ENCODE results near the gene MAFF. TPM values are rescaled to one million over a fixed set of nuclear protein-coding genes. Genes with fewer than 3 reads are reported as not detected.

The MAFF gene
- total and polyA plus RNA-seq, 8 donors: 0.58 to 130 (median 47.3) TPM

DNA sequence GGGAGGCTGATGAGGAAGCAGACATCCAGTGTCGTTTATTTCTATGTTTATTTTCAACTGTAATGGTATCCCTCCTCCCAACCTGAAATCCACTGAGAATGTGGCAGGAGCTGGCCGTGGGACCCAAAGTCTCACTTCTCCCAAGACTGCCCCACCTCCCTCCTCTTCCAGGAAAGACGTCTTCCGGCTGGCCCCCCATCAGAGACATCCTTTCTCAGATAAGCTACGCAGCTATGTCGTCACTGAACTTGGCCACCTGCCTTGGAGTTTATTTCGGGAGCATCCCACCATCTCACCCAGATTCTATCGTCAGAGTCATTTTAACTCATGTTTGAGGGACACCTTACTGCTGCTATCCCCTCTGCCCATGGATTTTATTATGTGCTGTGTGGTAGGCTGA is 57.1 kb downstream of the MAFF start:
- peak in 1 of 2 donors; percentile 74 for DNase-seq
- intact Hi-C loops (cut with DNase I; ENCODE audit: low total_unique reads): no loop called here
- TF ChIP-seq POLR2A (IDR thresholded peaks at IDR 0.05) (no peak), CTCF (IDR thresholded peaks at IDR 0.05) (no peak), POLR2AphosphoS5 (IDR thresholded peaks at IDR 0.05) (peak in 2 of 3 donors; percentile 7 to 47)
- peak overlapping the region in 4 of 5 donors; percentile 80 to 87 (median 81) for H3K27ac ChIP-seq
- H3K9me3 ChIP-seq: no peaks in the 10 kb centered on the region
- no peaks in the 10 kb centered on the region for H3K27me3 ChIP-seq
- no peaks in the 10 kb centered on the region for H3K36me3 ChIP-seq
- 39 to 65% (median 61%) methylated on average over 8 of the region's 8 CpGs for WGBS, 5 donors
- peaks cover 52 to 77% (median 67%) of the 10 kb centered on the region in 4 donors for H3K4me1 ChIP-seq
- no peak overlapping the region for H3K4me3 ChIP-seq

- Histone ChIP-seq H3K27me3 (no peaks in the 10 kb centered on the region), H3K36me3 (peaks cover 0 to 3% (median 0%) of the 10 kb centered on the region in 4 donors), H3K27ac (peak overlapping the region in 4 of 5 donors; percentile 80 to 87 (median 81)), H3K4me1 (peaks cover 52 to 78% (median 67%) of the 10 kb centered on the region in 4 donors), H3K4me3 (no peak overlapping the region), H3K9me3 (no peaks in the 10 kb centered on the region)
- no peak for DNase-seq
- TF ChIP-seq POLR2AphosphoS5 (IDR thresholded peaks at IDR 0.05) (no peak), POLR2A (IDR thresholded peaks at IDR 0.05) (no peak), CTCF (IDR thresholded peaks at IDR 0.05) (no peak), EP300 (IDR thresholded peaks at IDR 0.05) (no peak)
- WGBS, 5 donors: 79 to 90% (median 82%) methylated on average over 8 of the region's 8 CpGs
- intact Hi-C loops (cut with DNase I; ENCODE audit: low total_unique reads): no loop called here
These were observed 57.6 kb downstream of the MAFF start for GRCh38 chr22:38259370-38259769.

DNA sequence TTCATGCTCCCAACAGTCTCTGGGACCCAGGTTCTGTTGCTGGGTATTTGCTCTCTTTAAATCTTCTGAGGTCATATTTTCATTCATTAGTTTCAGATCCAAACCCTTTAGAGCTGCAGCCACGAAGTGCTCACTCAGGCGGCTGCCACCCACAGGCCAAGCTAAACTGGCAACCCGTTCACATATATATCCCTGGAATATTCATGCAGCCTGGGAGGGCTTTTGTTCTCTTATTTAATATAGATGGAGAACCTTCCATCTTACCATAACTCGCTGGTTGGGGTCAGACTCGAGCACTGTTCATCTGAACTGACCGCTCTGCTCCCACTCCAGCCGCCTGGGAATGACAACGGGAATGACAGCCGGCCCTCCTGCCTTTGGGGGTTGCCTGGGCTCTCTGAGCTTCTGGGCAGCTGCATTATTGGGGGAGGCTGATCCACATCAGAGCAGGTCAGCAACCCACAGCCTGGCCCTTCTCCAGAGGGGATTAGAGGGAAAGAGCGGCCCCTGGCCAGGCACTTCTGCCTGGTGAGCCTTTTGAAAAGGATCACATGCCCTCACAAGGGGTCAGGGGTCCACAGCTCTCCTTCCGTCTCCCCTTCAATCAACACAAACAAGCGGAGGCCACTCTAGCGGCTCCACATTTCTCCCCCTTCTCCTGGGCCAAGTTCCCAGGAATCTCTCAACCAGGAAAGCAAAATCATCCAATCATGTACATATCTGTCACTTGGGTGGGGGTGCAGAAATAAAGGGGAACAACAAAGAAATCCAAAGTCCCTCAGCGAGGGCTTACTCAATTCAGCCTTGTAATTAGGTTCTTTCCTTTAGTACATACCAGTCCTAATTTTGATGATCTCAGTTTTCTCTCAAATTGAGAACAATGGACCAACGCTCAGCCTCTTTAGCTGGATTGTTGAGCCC is 59.2 kb downstream of the MAFF start:
- TF ChIP-seq EP300 (IDR thresholded peaks at IDR 0.05): no peak
- TF ChIP-seq POLR2AphosphoS5 (IDR thresholded peaks at IDR 0.05): no peak
- TF ChIP-seq POLR2A (IDR thresholded peaks at IDR 0.05): no peak
- no peak for TF ChIP-seq CTCF (IDR thresholded peaks at IDR 0.05)
- intact Hi-C loops (cut with DNase I; ENCODE audit: low total_unique reads): no loop called here

DNA sequence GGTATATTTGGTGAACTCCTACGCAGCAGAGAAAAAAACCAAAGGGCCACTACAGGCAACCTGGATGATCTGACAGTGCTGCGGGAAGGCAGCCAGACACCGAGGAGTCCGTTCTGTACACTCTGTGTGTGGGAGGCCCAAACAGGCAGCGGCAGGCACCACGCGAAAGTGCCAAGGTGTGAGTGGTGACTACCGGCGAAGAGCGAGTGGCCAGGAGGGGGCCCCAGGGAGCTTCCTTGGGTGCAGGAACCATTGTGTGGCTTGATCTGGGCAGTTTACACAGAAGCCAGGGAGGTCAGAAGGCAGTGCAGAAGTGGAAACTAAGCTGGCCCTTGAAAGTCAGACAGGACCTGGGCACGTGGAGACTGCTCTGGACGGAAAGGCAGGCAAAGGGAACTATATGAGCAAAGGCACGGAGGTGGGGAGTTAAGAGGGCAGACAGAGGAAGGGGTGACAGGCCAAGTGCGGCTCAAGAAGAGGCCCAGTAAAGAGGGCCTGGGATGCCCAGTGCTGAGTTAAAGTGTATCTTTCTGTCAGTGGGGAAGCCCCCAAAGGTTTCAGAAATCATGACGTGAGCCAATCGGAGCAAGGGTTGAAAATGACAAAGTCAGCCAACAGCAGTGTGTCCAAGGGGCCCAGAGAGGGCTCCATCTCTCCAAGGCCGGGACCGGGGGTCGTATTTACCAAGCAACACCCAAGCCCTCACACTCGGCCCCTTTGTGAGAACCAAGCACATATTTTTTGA is 60.4 kb downstream of the MAFF start:
- H3K27me3 ChIP-seq: no peaks in the 10 kb centered on the region
- DNase-seq: peak; percentile 56 to 71
- H3K4me3 ChIP-seq: no peak overlapping the region
- TF ChIP-seq EP300 (IDR thresholded peaks at IDR 0.05): no peak
- TF ChIP-seq POLR2A (IDR thresholded peaks at IDR 0.05): no peak
- TF ChIP-seq CTCF (IDR thresholded peaks at IDR 0.05): peak in 4 of 7 experiments; percentile 32 to 61 (median 40)
- peak in 1 of 3 donors; percentile 37 for TF ChIP-seq POLR2AphosphoS5 (IDR thresholded peaks at IDR 0.05)
- peak overlapping the region in 4 of 5 donors; percentile 80 to 87 (median 81) for H3K27ac ChIP-seq
- H3K9me3 ChIP-seq: no peaks in the 10 kb centered on the region
- peaks cover 0 to 9% (median 0%) of the 10 kb centered on the region in 4 donors for H3K36me3 ChIP-seq
- H3K4me1 ChIP-seq: peaks cover 66 to 87% (median 74%) of the 10 kb centered on the region in 4 donors
- 57 to 62% (median 60%) methylated on average over 20 of the region's 20 CpGs for WGBS, 5 donors
- intact Hi-C loops (cut with DNase I; ENCODE audit: low total_unique reads): no loop called here

More for the DNA sequence above, 59.2 kb downstream of the MAFF start:
- DNase-seq: peak in 1 of 2 donors; percentile 64
- no peaks in the 10 kb centered on the region for H3K9me3 ChIP-seq
- WGBS, 5 donors: 50 to 58% (median 56%) methylated on average over 15 of the region's 15 CpGs
- peak overlapping the region in 1 of 4 donors; percentile 10 for H3K4me3 ChIP-seq
- H3K27ac ChIP-seq: peak overlapping the region; percentile 51 to 87 (median 81)
- H3K36me3 ChIP-seq: peaks cover 0 to 9% (median 0%) of the 10 kb centered on the region in 4 donors
- peaks cover 57 to 87% (median 71%) of the 10 kb centered on the region in 4 donors for H3K4me1 ChIP-seq
- H3K27me3 ChIP-seq: no peaks in the 10 kb centered on the region

All from stomach (tissue), 9 donors.